Cerebellar nuclear complex (tissue), 1 donor: ENCODE results near the gene SIRPD.

ENCODE experiments used
- DNase-seq, 2 experiments: peaks; one replicate each; lab custom pipeline; 2025; lab: John Stamatoyannopoulos, UW

SIRPD gene

GRCh38 chr20:1494436-1494835, 63.1 kb downstream of the SIRPD start:
- no peak for DNase-seq

- DNase-seq: no peak
These were observed 64.0 kb downstream of the SIRPD start for GRCh38 chr20:1493536-1493935.

- no peak for DNase-seq
These were observed 65.5 kb downstream of the SIRPD start for GRCh38 chr20:1491860-1492642.

DNA sequence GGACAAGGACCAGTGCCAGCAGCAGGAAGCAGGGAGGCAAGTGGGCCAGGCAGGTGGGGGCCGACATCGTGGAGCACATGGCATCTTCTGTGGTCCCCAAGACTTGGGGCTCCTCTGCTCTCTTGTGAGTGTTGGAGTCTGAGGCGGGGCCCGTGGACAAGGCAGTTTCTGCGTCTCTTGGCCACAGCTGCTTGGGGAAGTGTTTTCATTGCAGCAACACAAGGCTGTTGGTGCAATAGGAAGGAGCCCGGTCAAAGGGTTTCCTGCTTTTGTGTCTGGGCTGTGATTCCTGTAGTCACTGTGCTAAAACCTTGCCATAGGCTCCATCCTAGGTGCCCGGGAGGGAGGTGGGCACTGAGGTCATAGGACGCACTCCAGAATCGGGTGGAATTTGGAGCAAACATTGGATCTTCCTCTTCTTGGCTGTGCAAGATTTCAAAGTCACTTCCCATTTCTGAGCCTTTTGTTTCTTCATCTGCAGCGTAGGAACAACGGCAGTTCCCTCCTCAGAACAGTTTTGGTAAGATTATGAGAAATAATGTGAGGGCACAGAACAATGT, 66.1 kb downstream of the SIRPD start, which contains the start of gene SIRPB2:
Gene SIRPB2, minus strand, starts transcription at position 140 of the 560 bp plus-strand sequence. Its CDS starts 61 bp downstream, at position 79.
- no peak for DNase-seq

GRCh38 chr20:1490643-1491195, 66.8 kb downstream of the SIRPD start:
- DNase-seq: no peak

GRCh38 chr20:1489764-1490436, 67.6 kb downstream of the SIRPD start:
- DNase-seq: no peak

DNA sequence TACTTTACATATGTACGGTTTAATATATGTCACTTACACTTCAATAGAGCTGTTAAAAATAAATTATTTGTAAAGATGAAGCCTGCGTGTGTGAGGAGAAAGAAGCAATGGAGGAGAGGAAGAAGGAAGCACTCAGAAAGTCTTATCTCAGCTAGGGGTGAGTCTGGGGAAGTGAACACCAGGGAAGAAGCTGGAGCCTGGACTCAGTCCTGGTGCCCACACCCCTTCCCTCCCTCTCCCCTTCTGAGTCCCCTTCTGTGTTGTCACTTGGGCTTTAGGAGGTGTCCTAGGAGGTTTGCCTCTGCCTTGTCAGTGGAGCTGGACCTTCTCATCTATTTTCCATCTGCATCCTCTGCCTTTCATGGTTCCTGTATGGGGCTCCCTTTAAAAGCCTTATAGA, 68.2 kb downstream of the SIRPD start:
- DNase-seq: no peak

GRCh38 chr20:1486566-1486965, 70.9 kb downstream of the SIRPD start:
- no peak for DNase-seq

GRCh38 chr20:1484438-1485116, 72.9 kb downstream of the SIRPD start:
- DNase-seq: no peak
